ENCODE measurements around the gene PPP2R5A. TPM values are rescaled to one million over a fixed set of nuclear protein-coding genes. Genes with fewer than 3 reads are reported as not detected.
"Not testable (repeated sequence)": the region's sequence is repeated elsewhere in the genome, so short reads cannot be mapped to it uniquely, and the experiment has no call there.

Gene PPP2R5A
- total RNA-seq, 1 donor from 2014 or later: 2.2 TPM

DNA sequence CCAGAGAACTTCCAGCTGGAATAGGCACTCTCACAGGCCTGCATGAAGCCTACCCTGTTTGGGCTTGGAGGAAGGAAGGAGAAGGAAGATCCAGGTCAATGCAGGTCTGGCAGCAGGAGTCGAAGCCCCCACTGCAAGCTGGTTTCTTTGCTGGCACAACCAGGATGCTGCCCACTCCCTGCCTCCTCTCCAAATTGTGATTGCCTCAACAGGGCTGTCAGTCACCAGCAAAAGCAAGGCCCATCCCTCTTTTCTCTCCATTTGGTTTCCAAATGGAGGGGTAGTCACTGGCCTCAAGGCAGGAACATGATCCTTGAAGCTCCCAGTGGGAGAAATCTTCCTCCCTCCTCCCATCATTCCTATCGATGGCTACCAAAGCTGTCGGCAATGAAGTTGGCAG lies 92.4 kb downstream of the PPP2R5A start:
- H3K36me3 Mint-ChIP-seq (ENCODE audit: unreplicated experiment): peaks cover 13% of the 10 kb centered on the region
- no peak overlapping the region for H3K27ac Mint-ChIP-seq (ENCODE audit: unreplicated experiment)
- peaks cover 1% of the 10 kb centered on the region for H3K9me3 Mint-ChIP-seq (ENCODE audit: unreplicated experiment)

DNA sequence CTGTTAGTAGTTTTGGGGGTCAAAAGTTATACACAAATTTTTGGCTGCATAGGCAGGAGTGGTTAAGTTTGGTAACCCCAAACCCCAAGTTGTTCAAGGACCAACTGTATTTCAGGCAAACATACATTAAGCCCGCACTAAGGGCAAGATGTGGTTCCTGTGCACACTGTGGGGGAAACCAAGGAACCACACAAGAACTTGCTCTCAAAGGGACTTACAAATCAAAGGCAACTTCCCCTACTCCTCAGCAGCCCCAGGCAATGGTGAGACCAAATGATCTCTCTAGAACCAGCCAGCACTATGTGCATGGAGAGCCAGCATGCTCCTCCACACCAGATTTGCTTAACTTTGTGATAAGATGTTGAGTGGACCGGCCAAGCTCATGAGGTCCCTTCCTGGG lies 94.2 kb downstream of the PPP2R5A start:
- DNase-seq: no peak
- no peak overlapping the region for H3K27ac Mint-ChIP-seq (ENCODE audit: unreplicated experiment)
- TF ChIP-seq, protein P1, sequence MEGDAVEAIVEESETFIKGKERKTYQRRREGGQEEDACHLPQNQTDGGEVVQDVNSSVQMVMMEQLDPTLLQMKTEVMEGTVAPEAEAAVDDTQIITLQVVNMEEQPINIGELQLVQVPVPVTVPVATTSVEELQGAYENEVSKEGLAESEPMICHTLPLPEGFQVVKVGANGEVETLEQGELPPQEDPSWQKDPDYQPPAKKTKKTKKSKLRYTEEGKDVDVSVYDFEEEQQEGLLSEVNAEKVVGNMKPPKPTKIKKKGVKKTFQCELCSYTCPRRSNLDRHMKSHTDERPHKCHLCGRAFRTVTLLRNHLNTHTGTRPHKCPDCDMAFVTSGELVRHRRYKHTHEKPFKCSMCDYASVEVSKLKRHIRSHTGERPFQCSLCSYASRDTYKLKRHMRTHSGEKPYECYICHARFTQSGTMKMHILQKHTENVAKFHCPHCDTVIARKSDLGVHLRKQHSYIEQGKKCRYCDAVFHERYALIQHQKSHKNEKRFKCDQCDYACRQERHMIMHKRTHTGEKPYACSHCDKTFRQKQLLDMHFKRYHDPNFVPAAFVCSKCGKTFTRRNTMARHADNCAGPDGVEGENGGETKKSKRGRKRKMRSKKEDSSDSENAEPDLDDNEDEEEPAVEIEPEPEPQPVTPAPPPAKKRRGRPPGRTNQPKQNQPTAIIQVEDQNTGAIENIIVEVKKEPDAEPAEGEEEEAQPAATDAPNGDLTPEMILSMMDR (IDR thresholded peaks at IDR 0.05; ENCODE audit: partially characterized antibody, unreplicated experiment): no peak
- peaks cover 3% of the 10 kb centered on the region for H3K4me1 Mint-ChIP-seq (ENCODE audit: low read depth, unreplicated experiment)
- H3K27me3 Mint-ChIP-seq (ENCODE audit: unreplicated experiment): no peaks in the 10 kb centered on the region
- H3K36me3 Mint-ChIP-seq (ENCODE audit: unreplicated experiment): peaks cover 11% of the 10 kb centered on the region
- no peak overlapping the region for H3K4me3 Mint-ChIP-seq (ENCODE audit: unreplicated experiment)
- peaks cover 1% of the 10 kb centered on the region for H3K9me3 Mint-ChIP-seq (ENCODE audit: unreplicated experiment)

More for the DNA sequence above, 92.4 kb downstream of the PPP2R5A start:
- TF ChIP-seq, protein P1 (IDR thresholded peaks at IDR 0.05; ENCODE audit: partially characterized antibody, unreplicated experiment): no peak
- Mint-ChIP-seq H3K27me3 (ENCODE audit: unreplicated experiment) (no peaks in the 10 kb centered on the region), H3K4me1 (ENCODE audit: low read depth, unreplicated experiment) (peaks cover 3% of the 10 kb centered on the region), H3K4me3 (ENCODE audit: unreplicated experiment) (no peak overlapping the region)
- DNase-seq: no peak

- H3K36me3 Mint-ChIP-seq (ENCODE audit: unreplicated experiment): peaks cover 17% of the 10 kb centered on the region
- H3K4me3 Mint-ChIP-seq (ENCODE audit: unreplicated experiment): no peak overlapping the region
- H3K27ac Mint-ChIP-seq (ENCODE audit: unreplicated experiment): no peak overlapping the region
- peaks cover 3% of the 10 kb centered on the region for H3K4me1 Mint-ChIP-seq (ENCODE audit: low read depth, unreplicated experiment)
- no peaks in the 10 kb centered on the region for H3K27me3 Mint-ChIP-seq (ENCODE audit: unreplicated experiment)
- TF ChIP-seq, protein P1 (IDR thresholded peaks at IDR 0.05; ENCODE audit: partially characterized antibody, unreplicated experiment): no peak
- no peaks in the 10 kb centered on the region for H3K9me3 Mint-ChIP-seq (ENCODE audit: unreplicated experiment)
- no peak for DNase-seq
These were observed 96.3 kb downstream of the PPP2R5A start for GRCh38 chr1:212381397-212382035.

DNA sequence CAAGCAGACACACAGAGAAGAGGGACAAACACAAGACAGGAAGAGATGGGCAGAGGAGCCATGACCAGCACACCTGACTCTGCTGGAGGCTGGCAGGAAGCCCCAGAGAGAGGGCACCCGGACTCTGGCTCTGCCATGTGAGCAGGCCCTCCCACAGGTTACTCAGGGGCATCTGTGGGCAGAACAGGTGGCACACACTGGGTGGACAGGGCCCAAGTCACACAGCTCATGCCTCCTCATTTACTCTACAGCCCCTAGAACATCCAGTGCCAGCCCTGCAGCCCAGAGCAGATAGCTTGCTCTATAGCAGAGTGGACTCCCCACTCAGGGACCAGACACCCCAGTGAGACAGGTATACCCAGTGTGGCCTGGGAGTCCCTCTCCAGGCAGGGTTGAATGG lies 100.8 kb downstream of the PPP2R5A start:
- TF ChIP-seq, protein P1 (IDR thresholded peaks at IDR 0.05; ENCODE audit: partially characterized antibody, unreplicated experiment): no peak
- Mint-ChIP-seq H3K4me3 (ENCODE audit: unreplicated experiment) (no peak overlapping the region), H3K9me3 (ENCODE audit: unreplicated experiment) (peaks cover 2% of the 10 kb centered on the region), H3K4me1 (ENCODE audit: low read depth, unreplicated experiment) (peaks cover 3% of the 10 kb centered on the region), H3K27ac (ENCODE audit: unreplicated experiment) (no peak overlapping the region), H3K36me3 (ENCODE audit: unreplicated experiment) (peaks cover 36% of the 10 kb centered on the region), H3K27me3 (ENCODE audit: unreplicated experiment) (no peaks in the 10 kb centered on the region)
- DNase-seq: no peak

GRCh38 chr1:212388985-212389716 lies 103.9 kb downstream of the PPP2R5A start:
- TF ChIP-seq, protein P1 (IDR thresholded peaks at IDR 0.05; ENCODE audit: partially characterized antibody, unreplicated experiment): no peak
- no peak overlapping the region for H3K27ac Mint-ChIP-seq (ENCODE audit: unreplicated experiment)
- DNase-seq: no peak
- H3K36me3 Mint-ChIP-seq (ENCODE audit: unreplicated experiment): peaks cover 43% of the 10 kb centered on the region
- H3K9me3 Mint-ChIP-seq (ENCODE audit: unreplicated experiment): peaks cover 9% of the 10 kb centered on the region
- no peak overlapping the region for H3K4me3 Mint-ChIP-seq (ENCODE audit: unreplicated experiment)
- no peaks in the 10 kb centered on the region for H3K4me1 Mint-ChIP-seq (ENCODE audit: low read depth, unreplicated experiment)
- H3K27me3 Mint-ChIP-seq (ENCODE audit: unreplicated experiment): no peaks in the 10 kb centered on the region

DNA sequence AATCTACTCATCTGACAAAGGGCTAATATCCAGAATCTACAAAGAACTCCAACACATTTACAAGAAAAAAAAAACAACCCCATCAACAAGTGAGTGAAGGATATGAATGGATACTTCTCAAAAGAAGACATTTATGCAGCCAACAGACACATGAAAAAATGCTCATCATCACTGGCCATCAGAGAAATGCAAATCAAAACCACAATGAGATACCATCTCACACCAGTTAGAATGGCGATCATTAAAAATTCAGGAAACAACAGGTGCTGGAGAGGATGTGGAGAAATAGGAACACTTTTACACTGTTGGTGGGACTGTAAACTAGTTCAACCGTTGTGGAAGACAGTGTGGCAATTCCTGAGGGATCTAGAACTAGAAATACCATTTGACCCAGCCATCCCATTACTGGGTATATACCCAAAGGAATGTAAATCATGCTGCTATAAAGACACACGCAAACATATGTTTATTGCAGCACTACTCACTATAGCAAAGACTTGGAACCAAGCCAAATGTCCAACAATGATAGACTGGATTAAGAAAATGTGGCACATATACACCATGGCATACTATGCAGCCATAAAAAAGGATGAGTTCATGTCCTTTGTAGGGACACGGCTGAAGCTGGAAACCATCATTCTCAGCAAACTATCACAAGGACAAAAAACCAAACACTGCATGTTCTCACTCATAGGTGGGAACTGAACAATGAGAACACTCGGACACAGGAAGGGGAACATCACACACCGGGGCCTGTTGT lies 110.6 kb downstream of the PPP2R5A start:
- H3K36me3 Mint-ChIP-seq (ENCODE audit: unreplicated experiment): peaks cover 33% of the 10 kb centered on the region
- H3K4me1 Mint-ChIP-seq (ENCODE audit: low read depth, unreplicated experiment); H3K9me3 Mint-ChIP-seq (ENCODE audit: unreplicated experiment); H3K27ac Mint-ChIP-seq (ENCODE audit: unreplicated experiment); DNase-seq; H3K4me3 Mint-ChIP-seq (ENCODE audit: unreplicated experiment); H3K27me3 Mint-ChIP-seq (ENCODE audit: unreplicated experiment): not testable (repeated sequence)

Measured in glutamatergic neuron (in vitro differentiated cells).